DND-41 (cell line): ENCODE measurements around the gene CYP4A22.

Experiments
- ATAC-seq: fragments of 200-7000 bp; cut with Tn5 transposase; 3 replicates; pipeline ENCODE4 v1.9.1; 2021; ENCODE audit warnings: low read depth; ENCODE audit not compliant: insufficient read depth
- DNase-seq: peaks from one replicate; pipeline ENCODE4 v3.0.0-alpha.2; 2020
- H2AFZ ChIP-seq: 2 replicates; pipeline ENCODE4 v1.6.0; 2012; ENCODE audit warnings: low read depth, low read length
- H3K27ac ChIP-seq: 2 replicates; pipeline ENCODE4 v1.5.1; 2012; ENCODE audit warnings: low read length, inconsistent platforms
- H3K27me3 ChIP-seq: fragments of 200-600 bp; sonication (generic); 2 replicates; pipeline ENCODE4 v1.6.0; 2012; ENCODE audit warnings: low read length, mild to moderate bottlenecking, inconsistent platforms; ENCODE audit not compliant: insufficient read depth, poor library complexity
- H3K36me3 ChIP-seq: 2 replicates; pipeline ENCODE4 v1.5.1; 2012; ENCODE audit warnings: low read length, inconsistent platforms; ENCODE audit not compliant: insufficient read depth
- H3K4me1 ChIP-seq: 2 replicates; pipeline ENCODE4 v1.5.1; 2012; ENCODE audit warnings: mild to moderate bottlenecking, low read length; ENCODE audit not compliant: insufficient read depth
- H3K4me2 ChIP-seq: 2 replicates; pipeline ENCODE4 v1.6.0; 2012; ENCODE audit warnings: mild to moderate bottlenecking, moderate library complexity, low read length, inconsistent platforms; ENCODE audit not compliant: insufficient read depth
- H3K4me3 ChIP-seq, 2 experiments: fragments of 200-600 bp in 1 of 2; shearing (Covaris generic) in 1 of 2; 2 replicates each; pipeline ENCODE4 v1.5.1; 2012 to 2016; ENCODE audit warnings: inconsistent platforms in 2 of 2, low read length in 2 of 2, mild to moderate bottlenecking in 2 of 2, low read depth in 1 of 2, moderate library complexity in 1 of 2
- H3K79me2 ChIP-seq: 2 replicates; pipeline ENCODE4 v1.6.0; 2012; ENCODE audit warnings: low read length, inconsistent platforms; ENCODE audit not compliant: insufficient read depth
- H3K9ac ChIP-seq: 2 replicates; pipeline ENCODE4 v1.6.0; 2012; ENCODE audit warnings: low read depth, mild to moderate bottlenecking, inconsistent platforms, low read length, moderate library complexity
- H3K9me3 ChIP-seq: 2 replicates; pipeline ENCODE4 v1.5.1; 2012; ENCODE audit warnings: low read length, moderate library complexity, mild to moderate bottlenecking, inconsistent platforms; ENCODE audit not compliant: insufficient read depth, severe bottlenecking
- H4K20me1 ChIP-seq: 2 replicates; pipeline ENCODE4 v1.6.0; 2012; ENCODE audit warnings: low read length; ENCODE audit not compliant: insufficient read depth
- EZH2 ChIP-seq: IDR thresholded peaks from 3 replicates; pipeline ENCODE4 v1.6.1; 2012; ENCODE audit warnings: borderline replicate concordance, low read depth, mild to moderate bottlenecking, moderate library complexity, low read length, inconsistent platforms; ENCODE audit not compliant: severe bottlenecking
- TF ChIP-seq, protein P1 (sequence below): IDR thresholded peaks from 2 replicates; pipeline ENCODE4 v1.5.1; 2012; ENCODE audit warnings: borderline replicate concordance, low read length, moderate library complexity, mild to moderate bottlenecking; ENCODE audit not compliant: poor library complexity, severe bottlenecking; ENCODE audit errors: extremely low read depth

Gene CYP4A22

DNA sequence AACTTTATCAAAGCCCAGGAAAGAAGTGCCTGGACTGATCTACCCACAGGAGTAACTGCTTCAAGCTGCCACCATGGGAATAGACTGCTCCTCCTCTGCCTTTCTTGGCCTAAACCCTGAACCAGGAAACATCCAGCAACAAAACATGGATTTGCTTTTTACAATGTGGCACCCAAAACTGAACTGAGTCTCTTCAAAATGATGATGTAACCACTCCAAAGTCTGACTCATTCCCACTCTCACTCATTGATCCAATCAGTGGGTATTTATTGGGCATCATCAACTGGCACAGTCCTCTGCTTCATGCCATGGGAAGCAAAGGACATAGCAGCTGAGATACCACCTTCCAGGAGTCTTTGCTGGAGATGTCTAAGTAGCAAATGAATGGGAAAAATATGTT lies 23.5 kb downstream of the CYP4A22 start:
- H3K79me2 ChIP-seq, result no peaks in the 10 kb centered on the region
- H4K20me1 ChIP-seq, result no peaks in the 10 kb centered on the region
- H3K9ac ChIP-seq, result no peak overlapping the region
- no peak for ATAC-seq
- no peak for DNase-seq
- H3K4me1 ChIP-seq, result no peaks in the 10 kb centered on the region
- TF ChIP-seq EZH2, result no peak
- TF ChIP-seq, protein P1, sequence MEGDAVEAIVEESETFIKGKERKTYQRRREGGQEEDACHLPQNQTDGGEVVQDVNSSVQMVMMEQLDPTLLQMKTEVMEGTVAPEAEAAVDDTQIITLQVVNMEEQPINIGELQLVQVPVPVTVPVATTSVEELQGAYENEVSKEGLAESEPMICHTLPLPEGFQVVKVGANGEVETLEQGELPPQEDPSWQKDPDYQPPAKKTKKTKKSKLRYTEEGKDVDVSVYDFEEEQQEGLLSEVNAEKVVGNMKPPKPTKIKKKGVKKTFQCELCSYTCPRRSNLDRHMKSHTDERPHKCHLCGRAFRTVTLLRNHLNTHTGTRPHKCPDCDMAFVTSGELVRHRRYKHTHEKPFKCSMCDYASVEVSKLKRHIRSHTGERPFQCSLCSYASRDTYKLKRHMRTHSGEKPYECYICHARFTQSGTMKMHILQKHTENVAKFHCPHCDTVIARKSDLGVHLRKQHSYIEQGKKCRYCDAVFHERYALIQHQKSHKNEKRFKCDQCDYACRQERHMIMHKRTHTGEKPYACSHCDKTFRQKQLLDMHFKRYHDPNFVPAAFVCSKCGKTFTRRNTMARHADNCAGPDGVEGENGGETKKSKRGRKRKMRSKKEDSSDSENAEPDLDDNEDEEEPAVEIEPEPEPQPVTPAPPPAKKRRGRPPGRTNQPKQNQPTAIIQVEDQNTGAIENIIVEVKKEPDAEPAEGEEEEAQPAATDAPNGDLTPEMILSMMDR, result no peak
- H3K27me3 ChIP-seq, result peaks cover 3% of the 10 kb centered on the region
- no peak overlapping the region for H3K4me2 ChIP-seq
- no peak overlapping the region for H3K27ac ChIP-seq
- H2AFZ ChIP-seq, result no peak overlapping the region
- H3K4me3 ChIP-seq, result no peak overlapping the region
- no peaks in the 10 kb centered on the region for H3K36me3 ChIP-seq
- H3K9me3 ChIP-seq, result no peaks in the 10 kb centered on the region

DNA sequence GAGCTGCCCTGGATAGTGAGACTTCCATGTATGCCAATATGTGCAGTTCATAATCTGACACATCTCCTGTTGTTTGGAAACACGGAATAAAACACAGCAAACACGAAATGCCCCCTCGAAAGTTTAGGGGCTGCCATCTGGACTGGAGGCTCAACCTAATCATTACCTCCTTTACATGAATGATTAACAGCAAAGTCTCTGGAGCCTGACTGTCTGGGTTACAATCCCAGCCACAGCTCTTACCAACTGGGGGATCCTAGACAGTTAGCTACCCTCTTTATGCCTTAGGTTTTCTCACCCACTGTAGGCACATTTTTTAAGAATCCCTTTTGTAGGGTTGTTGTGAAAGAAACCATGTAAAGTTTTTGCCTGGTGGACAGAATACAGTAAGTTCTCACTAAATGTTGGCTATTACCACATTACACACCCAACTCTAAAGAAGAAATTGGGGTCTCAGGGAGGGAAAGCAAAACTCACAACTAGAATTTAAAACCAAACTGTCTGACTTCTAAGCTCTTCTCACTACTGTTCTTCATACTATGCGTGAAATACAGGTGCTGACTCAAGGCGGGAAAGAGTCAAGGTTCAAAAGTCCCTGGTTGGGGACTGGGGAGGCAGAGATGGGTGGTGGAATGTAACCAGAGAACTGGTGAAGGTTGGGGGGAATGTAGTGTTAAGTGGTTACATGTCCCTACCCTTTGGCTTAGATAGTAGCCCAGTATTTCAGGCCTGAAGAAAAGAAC lies 24.2 kb downstream of the CYP4A22 start:
- Histone ChIP-seq H3K79me2 (no peaks in the 10 kb centered on the region), H3K36me3 (no peaks in the 10 kb centered on the region), H3K27me3 (peaks cover 3% of the 10 kb centered on the region), H3K4me1 (no peaks in the 10 kb centered on the region), H3K9ac (no peak overlapping the region), H3K9me3 (no peaks in the 10 kb centered on the region), H3K27ac (no peak overlapping the region), H4K20me1 (no peaks in the 10 kb centered on the region), H3K4me3 (no peak overlapping the region), H2AFZ (no peak overlapping the region), H3K4me2 (no peak overlapping the region)
- no peak for DNase-seq
- no peak for ATAC-seq
- TF ChIP-seq, protein P1, result no peak
- no peak for TF ChIP-seq EZH2

DNA sequence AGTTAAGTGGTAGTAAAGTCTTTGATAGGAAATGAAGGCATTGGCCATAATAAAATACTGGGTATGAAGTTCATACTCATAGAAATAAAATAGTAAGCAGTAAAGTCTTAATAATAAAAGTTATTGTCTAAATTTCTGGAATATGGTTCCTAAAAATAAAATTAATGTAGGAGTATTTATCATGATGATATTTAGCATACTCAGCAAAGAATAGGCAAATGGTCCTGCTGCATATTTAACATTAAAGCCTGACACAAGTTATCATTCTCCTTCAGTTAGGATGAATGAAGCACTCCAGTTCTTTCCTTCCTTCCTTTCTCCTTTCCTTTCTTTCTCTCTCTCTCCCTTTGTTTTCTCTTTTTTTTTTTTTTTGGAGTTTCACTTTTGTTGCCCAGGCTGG lies 27.3 kb downstream of the CYP4A22 start:
- Histone ChIP-seq H3K79me2 (no peaks in the 10 kb centered on the region), H3K4me2 (no peak overlapping the region), H3K27ac (no peak overlapping the region), H3K4me3 (no peak overlapping the region), H3K27me3 (peaks cover 3% of the 10 kb centered on the region), H3K36me3 (no peaks in the 10 kb centered on the region), H2AFZ (no peak overlapping the region), H3K9me3 (no peaks in the 10 kb centered on the region), H3K4me1 (no peaks in the 10 kb centered on the region), H3K9ac (no peak overlapping the region), H4K20me1 (no peaks in the 10 kb centered on the region)
- TF ChIP-seq EZH2, result no peak
- TF ChIP-seq, protein P1, result no peak
- ATAC-seq, result no peak
- DNase-seq, result no peak
